Adrenal gland (tissue), 12 donors: ENCODE results near the gene AMPD3. TPM values are rescaled to one million over a fixed set of nuclear protein-coding genes. Genes with fewer than 3 reads are reported as not detected.

Experiments
- DNase-seq, 7 donors: peaks; one replicate each; pipeline ENCODE4 v3.0.0-alpha.2; 2019 to 2020
- H3K27ac ChIP-seq, 5 donors: fragments of 200-600 bp; sonication (generic) in 4 of 5; 1 replicate in 3 of 5; 2 replicates in 2 of 5; pipeline versions ENCODE4 v1.5.1 to v1.8.0; 2016 to 2020; ENCODE audit warnings: mild to moderate bottlenecking in 1 of 5
- H3K27me3 ChIP-seq: fragments of 200-600 bp; 2 replicates; pipeline ENCODE4 v1.8.0; 2021
- H3K36me3 ChIP-seq, 2 donors: fragments of 200-600 bp; replicated peaks in 1 of 2; 1 replicate in 1 of 2; 2 replicates in 1 of 2; pipeline versions ENCODE4 v1.5.1 to v1.8.0; 2018 to 2022
- H3K4me1 ChIP-seq, 2 donors: fragments of 200-600 bp; replicated peaks in 1 of 2; 1 replicate in 1 of 2; 2 replicates in 1 of 2; pipeline versions ENCODE4 v1.5.1 to v1.8.0; 2018 to 2021
- H3K4me3 ChIP-seq, 4 donors: fragments of 200-600 bp; sonication (generic) in 3 of 4; one replicate each; pipeline ENCODE4 v1.5.1; 2016 to 2018
- H3K9me3 ChIP-seq, 3 donors: fragments of 200-600 bp; sonication (generic) in 1 of 3; replicated peaks in 1 of 3; 1 replicate in 2 of 3; 2 replicates in 1 of 3; pipeline versions ENCODE4 v1.5.1 to v1.8.0; 2016 to 2021
- POLR2A ChIP-seq, 2 donors: fragments of 450-650 bp; IDR thresholded peaks; one replicate each; pipeline ENCODE4 v1.6.1; 2017; ENCODE audit warnings: antibody characterized with exemption in 2 of 2, mild to moderate bottlenecking in 2 of 2, moderate library complexity in 1 of 2
- WGBS, 4 donors: extraction: QIAGEN DNeasy Blood & Tissue Kit in 2 of 4; methylation state at CpG; one replicate each; pipeline versions ENCODE4 v1.1.5 to v1.1.7; 2013 to 2017; 5-methylcytosine and 5-hydroxymethylcytosine counted together
- intact Hi-C, 2 donors: fragments of 100-400 bp; cut with DNase I; formaldehyde crosslinking; loops; one replicate each; pipeline versions ENCODE4 v1.14.1 to v1.15.0; 2022 to 2023
- polyA plus RNA-seq, 3 donors: library from polyadenylated mRNA; stranded (reverse); fragments of 200-250 nt in 2 of 3; fragments of 350-450 nt in 1 of 3; fragmentation: Illumina TruSeq in 1 of 3; extraction: RNeasy Lipid Tissue Mini Kit (QIAGEN cat#74804) in 1 of 3; gene quantifications; one replicate each; pipeline ENCODE4 v1.2.3, GENCODE V29; 2013 to 2014
- total RNA-seq, 9 donors: library from RNA; depleted of rRNA in 4 of 9; stranded (reverse); fragments of >200 nt in 4 of 9; fragments of 120-200 nt in 1 of 9; fragmentation: NEBNext Ultra II Directional in 1 of 9; extraction: Animal tissue kit (Norgen Biotek cat#: 25700) in 1 of 9; gene quantifications; one replicate each; pipeline versions ENCODE4 v1.1.0 to v1.2.4, GENCODE V29; 2013 to 2023
- TF ChIP-seq, protein P1 (sequence below), 6 experiments: fragments of 450-650 bp in 4 of 6; fragments of 200-600 bp in 2 of 6; sonication (generic) in 1 of 6; IDR thresholded peaks; 1 replicate in 5 of 6; 2 replicates in 1 of 6; pipeline versions ENCODE4 v1.5.1 to v1.8.0; 2016 to 2021; ENCODE audit warnings: antibody characterized with exemption in 6 of 6, mild to moderate bottlenecking in 2 of 6, moderate library complexity in 1 of 6
- donor health status: healthy with polysubstance abuse.
- donor health status: Bipolar disorder and iron deficiency.
- donor health status: DM: yes; HTN: yes; CAD: no.
- donor health status: DM: no; HTN: no; CAD: no.
- donor health status: DM: no; HTN: no; CAD: no.
- donor health status: DM: yes; HTN: yes; CAD: no.

The AMPD3 gene
- total and polyA plus RNA-seq, 12 donors = 16.5 to 64.1 (median 42.9) TPM

DNA sequence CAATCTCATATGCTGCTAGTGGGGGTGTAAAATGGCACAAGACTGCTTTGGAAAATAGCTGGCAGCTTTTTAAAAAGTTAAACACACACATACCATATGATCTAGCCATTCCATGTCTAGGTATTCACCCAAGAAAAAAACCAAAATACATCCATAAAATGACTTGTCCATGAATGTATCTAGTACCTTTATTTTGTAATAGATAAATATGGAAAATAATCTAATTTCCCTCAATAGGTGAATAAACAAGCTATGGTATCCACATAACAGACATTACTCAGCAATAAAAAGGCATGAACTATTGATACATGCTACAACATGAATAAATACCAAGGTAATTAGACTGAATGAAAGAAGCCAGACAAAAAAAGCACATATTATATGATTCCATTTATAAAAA is 63.1 kb downstream of the AMPD3 start:
- intact Hi-C loops = no loop called here
- H3K36me3 ChIP-seq = peaks cover 0 to 12% of the 10 kb centered on the region in 2 donors

DNA sequence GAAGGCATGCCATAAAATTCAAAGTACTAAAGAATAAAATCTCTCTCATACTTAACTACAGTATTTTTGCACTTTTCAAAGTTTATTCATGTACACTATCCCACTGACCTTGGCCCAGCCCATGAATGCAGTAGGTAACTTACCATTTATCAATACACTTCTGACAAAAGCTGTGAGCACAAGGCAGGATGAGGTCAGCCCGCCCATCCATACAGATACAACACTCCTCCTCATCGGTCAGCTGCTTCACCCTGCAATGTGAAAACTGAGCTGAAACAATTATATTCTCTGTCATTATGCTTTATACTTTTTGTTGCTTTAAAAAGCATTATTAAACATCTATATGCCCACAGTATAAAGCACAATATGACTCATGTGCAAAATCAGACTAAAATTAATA is 63.8 kb downstream of the AMPD3 start:
- Histone ChIP-seq H3K4me3 (no peak overlapping the region), H3K36me3 (peaks cover 0 to 20% of the 10 kb centered on the region in 2 donors), H3K4me1 (peaks cover 8 to 19% of the 10 kb centered on the region in 2 donors), H3K27ac (no peak overlapping the region), H3K27me3 (no peaks in the 10 kb centered on the region), H3K9me3 (no peaks in the 10 kb centered on the region)
- intact Hi-C loops = no loop called here
- 44 to 63% (median 51%) methylated on average over 2 of the region's 2 CpGs for WGBS, 4 donors
- DNase-seq = peak in 3 of 7 donors; percentile 43 to 61 (median 58)
- TF ChIP-seq, protein P1, sequence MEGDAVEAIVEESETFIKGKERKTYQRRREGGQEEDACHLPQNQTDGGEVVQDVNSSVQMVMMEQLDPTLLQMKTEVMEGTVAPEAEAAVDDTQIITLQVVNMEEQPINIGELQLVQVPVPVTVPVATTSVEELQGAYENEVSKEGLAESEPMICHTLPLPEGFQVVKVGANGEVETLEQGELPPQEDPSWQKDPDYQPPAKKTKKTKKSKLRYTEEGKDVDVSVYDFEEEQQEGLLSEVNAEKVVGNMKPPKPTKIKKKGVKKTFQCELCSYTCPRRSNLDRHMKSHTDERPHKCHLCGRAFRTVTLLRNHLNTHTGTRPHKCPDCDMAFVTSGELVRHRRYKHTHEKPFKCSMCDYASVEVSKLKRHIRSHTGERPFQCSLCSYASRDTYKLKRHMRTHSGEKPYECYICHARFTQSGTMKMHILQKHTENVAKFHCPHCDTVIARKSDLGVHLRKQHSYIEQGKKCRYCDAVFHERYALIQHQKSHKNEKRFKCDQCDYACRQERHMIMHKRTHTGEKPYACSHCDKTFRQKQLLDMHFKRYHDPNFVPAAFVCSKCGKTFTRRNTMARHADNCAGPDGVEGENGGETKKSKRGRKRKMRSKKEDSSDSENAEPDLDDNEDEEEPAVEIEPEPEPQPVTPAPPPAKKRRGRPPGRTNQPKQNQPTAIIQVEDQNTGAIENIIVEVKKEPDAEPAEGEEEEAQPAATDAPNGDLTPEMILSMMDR (IDR thresholded peaks at IDR 0.05) = no peak
- TF ChIP-seq POLR2A (IDR thresholded peaks at IDR 0.05) = no peak

More for the DNA sequence above, 63.1 kb downstream of the AMPD3 start:
- no peak overlapping the region for H3K4me3 ChIP-seq
- peaks cover 8 to 14% of the 10 kb centered on the region in 2 donors for H3K4me1 ChIP-seq
- DNase-seq = no peak
- TF ChIP-seq POLR2A (IDR thresholded peaks at IDR 0.05) = no peak
- H3K9me3 ChIP-seq = no peaks in the 10 kb centered on the region
- H3K27ac ChIP-seq = no peak overlapping the region
- H3K27me3 ChIP-seq = no peaks in the 10 kb centered on the region

DNA sequence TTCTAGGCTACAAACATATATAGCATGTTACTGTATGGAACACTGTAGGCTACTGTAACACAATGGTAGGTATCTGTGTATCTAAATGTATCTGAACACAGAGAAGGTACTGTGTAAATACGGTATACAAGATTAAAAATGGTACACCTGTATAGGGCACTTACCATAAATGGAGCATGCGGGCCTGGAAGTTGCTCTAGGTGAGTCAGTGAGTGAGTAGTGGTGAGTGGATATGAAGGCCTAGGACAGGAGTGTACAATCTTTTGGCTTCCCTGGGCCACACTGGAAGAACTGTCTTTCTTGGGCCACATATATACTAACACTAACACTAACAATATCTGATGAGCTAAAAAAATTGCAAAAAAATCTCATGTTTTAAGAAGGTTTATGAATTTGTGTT is 64.6 kb downstream of the AMPD3 start:
- Histone ChIP-seq H3K27me3 (no peaks in the 10 kb centered on the region), H3K4me1 (peaks cover 8 to 12% of the 10 kb centered on the region in 2 donors), H3K36me3 (peaks cover 0 to 25% of the 10 kb centered on the region in 2 donors), H3K4me3 (no peak overlapping the region), H3K9me3 (no peaks in the 10 kb centered on the region), H3K27ac (no peak overlapping the region)
- TF ChIP-seq, protein P1 (IDR thresholded peaks at IDR 0.05) = no peak
- TF ChIP-seq POLR2A (IDR thresholded peaks at IDR 0.05) = no peak
- DNase-seq = no peak
- 97 to 100% (median 97%) methylated on average over 2 of the region's 2 CpGs for WGBS, 4 donors
- intact Hi-C loops = no loop called here

DNA sequence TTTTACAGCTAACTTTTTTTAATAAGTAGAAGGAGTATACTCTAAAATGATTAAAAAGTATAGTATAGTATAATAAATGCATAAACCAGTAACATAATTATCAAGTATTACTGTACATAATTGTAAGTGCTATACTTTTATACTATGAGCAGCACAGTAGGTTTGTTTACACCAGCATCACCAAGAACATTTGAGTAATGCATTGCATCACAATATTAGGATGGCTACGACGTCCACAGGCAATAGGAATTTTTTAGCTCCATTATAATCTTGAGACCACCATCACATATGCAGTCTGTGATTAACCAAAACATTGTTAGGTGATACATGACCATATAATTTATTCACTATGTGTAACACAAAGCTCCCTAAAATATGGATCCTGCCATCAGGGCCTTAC is 65.5 kb downstream of the AMPD3 start:
- intact Hi-C loops = no loop called here
- Histone ChIP-seq H3K4me1 (peaks cover 8 to 9% of the 10 kb centered on the region in 2 donors), H3K9me3 (no peaks in the 10 kb centered on the region), H3K36me3 (peaks cover 0 to 30% of the 10 kb centered on the region in 2 donors), H3K4me3 (no peak overlapping the region), H3K27ac (no peak overlapping the region), H3K27me3 (no peaks in the 10 kb centered on the region)
- TF ChIP-seq, protein P1 (IDR thresholded peaks at IDR 0.05) = no peak
- TF ChIP-seq POLR2A (IDR thresholded peaks at IDR 0.05) = no peak
- DNase-seq = no peak
- 89 to 96% (median 93%) methylated on average over 2 of the region's 2 CpGs for WGBS, 4 donors

DNA sequence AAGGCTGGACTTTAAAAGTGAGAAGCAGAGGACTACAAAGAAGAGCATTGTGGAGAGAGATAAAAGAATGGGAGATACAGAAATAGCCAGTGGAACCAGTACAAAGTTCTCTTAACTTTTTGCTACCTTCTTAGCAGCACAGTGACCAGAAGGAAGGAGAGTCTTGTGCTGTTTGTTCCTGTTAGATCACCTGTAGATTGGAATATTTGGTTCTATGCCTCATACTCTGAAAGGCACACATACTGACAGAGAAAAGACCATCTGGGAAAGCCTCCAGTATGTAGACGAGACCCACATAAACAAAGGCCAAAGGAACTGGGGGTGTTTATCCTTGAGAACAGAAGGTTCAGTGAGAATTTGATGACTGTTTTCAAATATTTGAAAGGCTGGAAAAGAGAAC is 67.2 kb downstream of the AMPD3 start:
- intact Hi-C loops = no loop called here
- Histone ChIP-seq H3K9me3 (no peaks in the 10 kb centered on the region), H3K36me3 (peaks cover 0 to 31% of the 10 kb centered on the region in 2 donors), H3K4me3 (no peak overlapping the region), H3K27me3 (no peaks in the 10 kb centered on the region), H3K4me1 (peaks cover 8 to 17% of the 10 kb centered on the region in 2 donors), H3K27ac (no peak overlapping the region)
- no peak for DNase-seq
- WGBS, 4 donors = 44 to 59% (median 56%) methylated on average over 1 of the region's 1 CpG
- TF ChIP-seq, protein P1 (IDR thresholded peaks at IDR 0.05) = no peak
- TF ChIP-seq POLR2A (IDR thresholded peaks at IDR 0.05) = no peak
